WTC11 (cell line): ENCODE measurements around the gene BICRA.

Source experiments
- ATF2 ChIP-seq: sonication (generic); formaldehyde crosslinking; IDR thresholded peaks from 2 replicates; pipeline ENCODE4 v1.8.1; 2022; ENCODE audit warnings: low read depth, missing genetic modification reagents, borderline replicate concordance
- ATF3 ChIP-seq: sonication (generic); formaldehyde crosslinking; conservative IDR thresholded peaks from 2 replicates; pipeline ENCODE4 v1.8.1; 2022; ENCODE audit warnings: mild to moderate bottlenecking, missing genetic modification reagents
- CREB1 ChIP-seq: sonication (generic); formaldehyde crosslinking; IDR thresholded peaks from 2 replicates; pipeline ENCODE4 v1.8.0; 2023; ENCODE audit warnings: mild to moderate bottlenecking, missing genetic modification reagents
- CTCF ChIP-seq: fragments of 200-600 bp; IDR thresholded peaks from 2 replicates; pipeline ENCODE4 v1.8.0; 2022; ENCODE audit warnings: antibody characterized with exemption
- E2F4 ChIP-seq: sonication (generic); formaldehyde crosslinking; IDR thresholded peaks from 2 replicates; pipeline ENCODE4 v1.8.1; 2022; ENCODE audit warnings: low read depth, mild to moderate bottlenecking, moderate library complexity, missing genetic modification reagents, borderline replicate concordance
- ELF4 ChIP-seq: sonication (generic); formaldehyde crosslinking; IDR thresholded peaks from 2 replicates; pipeline ENCODE4 v1.8.1; 2022; ENCODE audit warnings: low read depth, mild to moderate bottlenecking, moderate library complexity, missing genetic modification reagents
- MAX ChIP-seq: sonication (generic); formaldehyde crosslinking; IDR thresholded peaks from 2 replicates; pipeline ENCODE4 v1.8.0; 2022; ENCODE audit warnings: mild to moderate bottlenecking, missing genetic modification reagents
- PRDM15 ChIP-seq: sonication (generic); formaldehyde crosslinking; IDR thresholded peaks from 2 replicates; pipeline ENCODE4 v1.8.0; 2022; ENCODE audit warnings: missing genetic modification reagents

- TF ChIP-seq ATF2 (CRISPR knock-in tag), result no peak
- TF ChIP-seq MAX, result no peak
- TF ChIP-seq ATF3 (CRISPR knock-in tag), result no peak
- TF ChIP-seq CTCF, result no peak
- TF ChIP-seq E2F4 (CRISPR knock-in tag), result no peak
- TF ChIP-seq ELF4 (CRISPR knock-in tag), result no peak
- no peak for TF ChIP-seq PRDM15 (CRISPR knock-in tag)
- no peak for TF ChIP-seq CREB1 (CRISPR knock-in tag)
Measured at GRCh38 chr19:47580397-47580796, 28.5 kb upstream of the BICRA start.
